Suprapubic skin (tissue), 4 donors: ENCODE data around the gene SNW1. TPM values are rescaled to one million over a fixed set of nuclear protein-coding genes. Genes with fewer than 3 reads are reported as not detected.

Source experiments
- DNase-seq, 2 donors: peaks; one replicate each; pipeline ENCODE4 v3.0.0-alpha.2; 2019; ENCODE audit warnings: low spot score in 2 of 2
- H3K27ac ChIP-seq: fragments of 200-600 bp; sonication (generic); one replicate; pipeline ENCODE4 v1.5.1; 2019
- H3K27me3 ChIP-seq: fragments of 200-600 bp; sonication (generic); one replicate; pipeline ENCODE4 v1.5.1; 2019
- H3K36me3 ChIP-seq: fragments of 200-600 bp; sonication (generic); one replicate; pipeline ENCODE4 v1.5.1; 2019
- H3K4me1 ChIP-seq: fragments of 200-600 bp; sonication (generic); one replicate; pipeline ENCODE4 v1.5.1; 2019
- H3K4me3 ChIP-seq: fragments of 200-600 bp; sonication (generic); one replicate; pipeline ENCODE4 v1.5.1; 2019; ENCODE audit warnings: mild to moderate bottlenecking
- H3K9me3 ChIP-seq: fragments of 200-600 bp; sonication (generic); one replicate; pipeline ENCODE4 v1.5.1; 2019
- EP300 ChIP-seq: sonication (generic); formaldehyde crosslinking; IDR thresholded peaks from one replicate; pipeline ENCODE4 v1.6.1; 2017; ENCODE audit warnings: antibody characterized with exemption
- POLR2A ChIP-seq, 2 donors: fragments of 450-650 bp; IDR thresholded peaks; one replicate each; pipeline ENCODE4 v1.6.1; 2017; ENCODE audit warnings: antibody characterized with exemption in 2 of 2, mild to moderate bottlenecking in 2 of 2, moderate library complexity in 2 of 2
- POLR2AphosphoS5 ChIP-seq, 3 donors: sonication (generic); formaldehyde crosslinking; IDR thresholded peaks; one replicate each; pipeline ENCODE4 v1.6.1; 2017; ENCODE audit warnings: antibody characterized with exemption in 3 of 3
- WGBS: methylation state at CpG from one replicate; pipeline ENCODE4 v1.1.5; 2018; 5-methylcytosine and 5-hydroxymethylcytosine counted together
- total RNA-seq, 4 donors: library from RNA; depleted of rRNA; stranded (reverse); fragments of >200 nt; gene quantifications; one replicate each; pipeline ENCODE4 v1.1.0, GENCODE V29; 2016
- TF ChIP-seq, protein P1 (sequence below), 2 donors: fragments of 200-600 bp in 1 of 2; fragments of 450-650 bp in 1 of 2; sonication (generic) in 1 of 2; IDR thresholded peaks; one replicate each; pipeline ENCODE4 v1.5.1; 2016 to 2019; ENCODE audit warnings: antibody characterized with exemption in 2 of 2, mild to moderate bottlenecking in 1 of 2, moderate library complexity in 1 of 2

SNW1 gene
- total RNA-seq, 4 donors from 2014 or later, result 48.8 to 85.1 (median 57.4) TPM

- no peaks in the 10 kb centered on the region for H3K9me3 ChIP-seq
- DNase-seq, result no peak
- H3K27ac ChIP-seq, result no peak overlapping the region
- no peaks in the 10 kb centered on the region for H3K27me3 ChIP-seq
- TF ChIP-seq EP300 (no peak), POLR2AphosphoS5 (IDR thresholded peaks at IDR 0.05) (no peak), POLR2A (IDR thresholded peaks at IDR 0.05) (no peak)
- TF ChIP-seq, protein P1, sequence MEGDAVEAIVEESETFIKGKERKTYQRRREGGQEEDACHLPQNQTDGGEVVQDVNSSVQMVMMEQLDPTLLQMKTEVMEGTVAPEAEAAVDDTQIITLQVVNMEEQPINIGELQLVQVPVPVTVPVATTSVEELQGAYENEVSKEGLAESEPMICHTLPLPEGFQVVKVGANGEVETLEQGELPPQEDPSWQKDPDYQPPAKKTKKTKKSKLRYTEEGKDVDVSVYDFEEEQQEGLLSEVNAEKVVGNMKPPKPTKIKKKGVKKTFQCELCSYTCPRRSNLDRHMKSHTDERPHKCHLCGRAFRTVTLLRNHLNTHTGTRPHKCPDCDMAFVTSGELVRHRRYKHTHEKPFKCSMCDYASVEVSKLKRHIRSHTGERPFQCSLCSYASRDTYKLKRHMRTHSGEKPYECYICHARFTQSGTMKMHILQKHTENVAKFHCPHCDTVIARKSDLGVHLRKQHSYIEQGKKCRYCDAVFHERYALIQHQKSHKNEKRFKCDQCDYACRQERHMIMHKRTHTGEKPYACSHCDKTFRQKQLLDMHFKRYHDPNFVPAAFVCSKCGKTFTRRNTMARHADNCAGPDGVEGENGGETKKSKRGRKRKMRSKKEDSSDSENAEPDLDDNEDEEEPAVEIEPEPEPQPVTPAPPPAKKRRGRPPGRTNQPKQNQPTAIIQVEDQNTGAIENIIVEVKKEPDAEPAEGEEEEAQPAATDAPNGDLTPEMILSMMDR (IDR thresholded peaks at IDR 0.05), result no peak
- 97% methylated on average over 3 of the region's 3 CpGs for WGBS
- H3K4me3 ChIP-seq, result no peak overlapping the region
- H3K4me1 ChIP-seq, result no peaks in the 10 kb centered on the region
- H3K36me3 ChIP-seq, result peaks cover 99% of the 10 kb centered on the region
Observed at GRCh38 chr14:77722301-77722700, 38.7 kb downstream of the SNW1 start.

- 89% methylated on average over 5 of the region's 5 CpGs for WGBS
- Histone ChIP-seq H3K27me3 (no peaks in the 10 kb centered on the region), H3K9me3 (no peaks in the 10 kb centered on the region), H3K4me3 (no peak overlapping the region), H3K27ac (no peak overlapping the region), H3K4me1 (no peaks in the 10 kb centered on the region), H3K36me3 (peaks cover 99% of the 10 kb centered on the region)
- DNase-seq, result no peak
- TF ChIP-seq EP300 (no peak), POLR2AphosphoS5 (IDR thresholded peaks at IDR 0.05) (no peak), POLR2A (IDR thresholded peaks at IDR 0.05) (no peak)
- TF ChIP-seq, protein P1 (IDR thresholded peaks at IDR 0.05), result no peak
Observed at GRCh38 chr14:77721437-77721836, 39.5 kb downstream of the SNW1 start.

DNA sequence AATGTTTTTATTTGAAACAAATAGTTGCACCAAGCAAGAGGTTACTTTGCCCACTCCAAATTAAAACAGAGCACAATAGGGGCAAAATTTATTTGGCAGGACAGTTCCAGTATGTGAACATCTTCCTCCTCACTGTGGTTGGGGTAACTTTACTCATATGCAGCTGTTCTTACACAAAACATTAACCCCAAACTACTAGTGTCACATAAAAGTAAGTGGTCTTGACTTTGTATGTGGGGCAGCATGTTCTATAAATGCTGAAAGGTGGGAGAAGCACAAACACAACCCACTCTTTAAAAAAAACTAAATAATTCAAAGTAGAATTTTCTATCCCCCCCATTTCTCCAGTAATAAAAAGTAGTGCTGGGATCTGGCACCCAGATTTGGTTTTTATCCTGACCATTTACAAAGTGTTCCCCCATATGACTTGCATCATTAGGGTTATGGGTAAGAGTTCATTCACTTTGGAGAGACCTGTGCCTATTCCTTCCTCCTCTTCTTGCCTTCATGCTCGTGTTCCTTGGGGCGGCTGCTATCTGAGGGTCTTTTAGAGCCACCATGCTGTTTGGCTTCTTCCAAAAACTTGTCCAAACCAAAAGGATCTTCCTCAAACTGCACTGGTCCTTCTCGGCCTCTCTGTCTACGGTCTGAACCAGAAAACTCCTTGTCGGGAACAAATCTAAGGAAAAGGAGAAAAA lies 43.2 kb downstream of the SNW1 start:
- no peak overlapping the region for H3K27ac ChIP-seq
- no peak for DNase-seq
- no peaks in the 10 kb centered on the region for H3K4me1 ChIP-seq
- WGBS, result 85% methylated on average over 5 of the region's 5 CpGs
- no peak overlapping the region for H3K4me3 ChIP-seq
- H3K27me3 ChIP-seq, result no peaks in the 10 kb centered on the region
- H3K36me3 ChIP-seq, result peaks cover 90% of the 10 kb centered on the region
- no peaks in the 10 kb centered on the region for H3K9me3 ChIP-seq
- TF ChIP-seq POLR2AphosphoS5 (IDR thresholded peaks at IDR 0.05) (no peak), POLR2A (IDR thresholded peaks at IDR 0.05) (no peak), EP300 (no peak)
- TF ChIP-seq, protein P1 (IDR thresholded peaks at IDR 0.05), result no peak

- Histone ChIP-seq H3K27me3 (no peaks in the 10 kb centered on the region), H3K36me3 (peaks cover 85% of the 10 kb centered on the region), H3K9me3 (no peaks in the 10 kb centered on the region), H3K27ac (no peak overlapping the region), H3K4me3 (no peak overlapping the region), H3K4me1 (peaks cover under 1% of the 10 kb centered on the region)
- DNase-seq, result no peak
- no peak for TF ChIP-seq EP300
- TF ChIP-seq POLR2AphosphoS5 (IDR thresholded peaks at IDR 0.05), result no peak
- TF ChIP-seq, protein P1 (IDR thresholded peaks at IDR 0.05), result no peak
- TF ChIP-seq POLR2A (IDR thresholded peaks at IDR 0.05), result no peak
- 89% methylated on average over 6 of the region's 6 CpGs for WGBS
Observed at GRCh38 chr14:77714926-77715325, 46.0 kb downstream of the SNW1 start.

- H3K9me3 ChIP-seq, result no peaks in the 10 kb centered on the region
- no peak for DNase-seq
- H3K36me3 ChIP-seq, result peaks cover 39% of the 10 kb centered on the region
- H3K27ac ChIP-seq, result no peak overlapping the region
- H3K27me3 ChIP-seq, result no peaks in the 10 kb centered on the region
- H3K4me3 ChIP-seq, result no peak overlapping the region
- 93% methylated on average over 2 of the region's 2 CpGs for WGBS
- TF ChIP-seq, protein P1 (IDR thresholded peaks at IDR 0.05), result no peak
- no peak for TF ChIP-seq POLR2A (IDR thresholded peaks at IDR 0.05)
- no peak for TF ChIP-seq POLR2AphosphoS5 (IDR thresholded peaks at IDR 0.05)
- TF ChIP-seq EP300, result no peak
- peaks cover 31% of the 10 kb centered on the region for H3K4me1 ChIP-seq
Observed at GRCh38 chr14:77710364-77710763, 50.6 kb downstream of the SNW1 start.
